Fibroblast of mammary gland (primary cell): ENCODE measurements around the gene SAMD11.

ENCODE experiments used
- DNase-seq: peaks from one replicate; pipeline ENCODE4 v3.0.0-alpha.2; 2010; ENCODE audit warnings: low read depth
- H3K4me3 ChIP-seq: 2 replicates; pipeline ENCODE4 v1.5.1; 2011; ENCODE audit warnings: low read depth, mild to moderate bottlenecking, low read length, moderate library complexity; ENCODE audit not compliant: control insufficient read depth
- TF ChIP-seq, protein P1 (sequence below): conservative IDR thresholded peaks from 2 replicates; pipeline ENCODE4 v1.5.1; 2011; ENCODE audit warnings: low read depth, low read length, inconsistent platforms; ENCODE audit not compliant: control insufficient read depth, insufficient read depth

The SAMD11 gene

GRCh38 chr1:959731-960362 is 36.1 kb downstream of the SAMD11 start:
- TF ChIP-seq, protein P1, sequence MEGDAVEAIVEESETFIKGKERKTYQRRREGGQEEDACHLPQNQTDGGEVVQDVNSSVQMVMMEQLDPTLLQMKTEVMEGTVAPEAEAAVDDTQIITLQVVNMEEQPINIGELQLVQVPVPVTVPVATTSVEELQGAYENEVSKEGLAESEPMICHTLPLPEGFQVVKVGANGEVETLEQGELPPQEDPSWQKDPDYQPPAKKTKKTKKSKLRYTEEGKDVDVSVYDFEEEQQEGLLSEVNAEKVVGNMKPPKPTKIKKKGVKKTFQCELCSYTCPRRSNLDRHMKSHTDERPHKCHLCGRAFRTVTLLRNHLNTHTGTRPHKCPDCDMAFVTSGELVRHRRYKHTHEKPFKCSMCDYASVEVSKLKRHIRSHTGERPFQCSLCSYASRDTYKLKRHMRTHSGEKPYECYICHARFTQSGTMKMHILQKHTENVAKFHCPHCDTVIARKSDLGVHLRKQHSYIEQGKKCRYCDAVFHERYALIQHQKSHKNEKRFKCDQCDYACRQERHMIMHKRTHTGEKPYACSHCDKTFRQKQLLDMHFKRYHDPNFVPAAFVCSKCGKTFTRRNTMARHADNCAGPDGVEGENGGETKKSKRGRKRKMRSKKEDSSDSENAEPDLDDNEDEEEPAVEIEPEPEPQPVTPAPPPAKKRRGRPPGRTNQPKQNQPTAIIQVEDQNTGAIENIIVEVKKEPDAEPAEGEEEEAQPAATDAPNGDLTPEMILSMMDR = no peak
- no peak for DNase-seq
- H3K4me3 ChIP-seq = peak overlapping the region; percentile 38

GRCh38 chr1:960363-961131 is 36.8 kb downstream of the SAMD11 start, which contains the start of gene KLHL17:
KLHL17 (plus strand) TSS chr1:960584; CDS start chr1:960694, 110 bp downstream.
- peak within 1 kb of the TSS; percentile 38 for H3K4me3 ChIP-seq
- TF ChIP-seq, protein P1 = no peak
- peak; percentile 52 for DNase-seq

GRCh38 chr1:961132-961669 is 37.5 kb downstream of the SAMD11 start:
- peak overlapping the region; percentile 38 for H3K4me3 ChIP-seq
- TF ChIP-seq, protein P1 = no peak
- DNase-seq = no peak

DNA sequence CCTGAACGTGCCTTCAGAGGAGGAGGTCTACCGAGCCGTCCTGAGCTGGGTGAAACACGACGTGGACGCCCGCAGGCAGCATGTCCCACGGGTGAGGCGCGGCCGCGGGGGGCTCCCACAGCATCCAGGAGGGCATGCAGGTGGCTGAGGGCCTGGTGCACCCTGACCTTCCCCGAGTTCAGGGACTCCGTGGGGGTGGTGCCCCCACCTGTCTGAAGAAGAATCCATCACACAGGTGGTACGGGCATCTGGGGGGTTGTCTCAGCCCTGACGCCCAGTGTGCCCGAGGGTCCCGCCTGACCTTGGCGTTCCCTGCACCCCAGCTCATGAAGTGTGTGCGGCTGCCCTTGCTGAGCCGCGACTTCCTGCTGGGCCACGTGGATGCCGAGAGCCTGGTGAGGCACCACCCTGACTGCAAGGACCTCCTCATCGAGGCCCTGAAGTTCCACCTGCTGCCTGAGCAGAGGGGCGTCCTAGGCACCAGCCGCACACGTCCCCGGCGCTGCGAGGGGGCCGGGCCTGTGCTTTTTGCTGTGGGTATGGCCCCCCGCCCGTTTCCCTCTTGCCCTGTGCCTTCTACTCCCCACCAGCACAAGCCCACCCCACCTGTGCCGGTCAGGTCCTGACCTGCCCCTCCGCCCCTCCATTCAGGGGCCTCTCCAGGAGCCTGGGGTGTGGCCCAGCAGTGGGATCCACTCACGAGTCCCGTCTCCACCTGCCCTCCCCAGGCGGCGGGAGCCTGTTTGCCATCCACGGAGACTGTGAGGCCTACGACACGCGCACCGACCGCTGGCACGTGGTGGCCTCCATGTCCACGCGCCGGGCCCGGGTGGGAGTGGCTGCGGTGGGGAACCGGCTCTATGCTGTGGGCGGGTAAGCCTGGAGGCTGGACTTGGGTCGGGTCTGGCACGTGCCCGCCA is 38.9 kb downstream of the SAMD11 start:
- H3K4me3 ChIP-seq = no peak overlapping the region
- TF ChIP-seq, protein P1 = no peak
- no peak for DNase-seq

- DNase-seq = no peak
- TF ChIP-seq, protein P1 = no peak
- no peak overlapping the region for H3K4me3 ChIP-seq
These were observed 39.6 kb downstream of the SAMD11 start for GRCh38 chr1:963301-963651.

GRCh38 chr1:963746-964525 is 40.2 kb downstream of the SAMD11 start:
- no peak overlapping the region for H3K4me3 ChIP-seq
- TF ChIP-seq, protein P1 = no peak
- no peak for DNase-seq
